ENCODE data around the gene DMTF1.

Gene DMTF1

GRCh38 chr7:87210506-87210905, 58.3 kb downstream of the DMTF1 start:
- no peaks in the 10 kb centered on the region for H3K36me3 ChIP-seq (ENCODE audit: insufficient read depth, low read length)

GRCh38 chr7:87212498-87212897, 60.2 kb downstream of the DMTF1 start:
- Histone ChIP-seq H3K36me3 (ENCODE audit: insufficient read depth, low read length) (peaks cover 4% of the 10 kb centered on the region), H3K4me3 (ENCODE audit: low read length) (no peak overlapping the region), H3K9me3 (ENCODE audit: low read length) (no peaks in the 10 kb centered on the region), H3K4me1 (ENCODE audit: insufficient read depth, low read length) (peaks cover 18% of the 10 kb centered on the region), H2AFZ (ENCODE audit: low read depth, low read length) (no peak overlapping the region), H3K27me3 (ENCODE audit: insufficient read depth, low read length) (no peaks in the 10 kb centered on the region)

More at GRCh38 chr7:87210506-87210905, 58.3 kb downstream of the DMTF1 start:
- peaks cover 18% of the 10 kb centered on the region for H3K4me1 ChIP-seq (ENCODE audit: insufficient read depth, low read length)
- H3K27me3 ChIP-seq (ENCODE audit: insufficient read depth, low read length): no peaks in the 10 kb centered on the region
- H2AFZ ChIP-seq (ENCODE audit: low read depth, low read length): no peak overlapping the region
- H3K4me3 ChIP-seq (ENCODE audit: low read length): no peak overlapping the region
- H3K9me3 ChIP-seq (ENCODE audit: low read length): peaks cover 3% of the 10 kb centered on the region

- Histone ChIP-seq H2AFZ (ENCODE audit: low read depth, low read length) (no peak overlapping the region), H3K27me3 (ENCODE audit: insufficient read depth, low read length) (no peaks in the 10 kb centered on the region), H3K9me3 (ENCODE audit: low read length) (no peaks in the 10 kb centered on the region), H3K36me3 (ENCODE audit: insufficient read depth, low read length) (peaks cover 4% of the 10 kb centered on the region), H3K4me1 (ENCODE audit: insufficient read depth, low read length) (peaks cover 18% of the 10 kb centered on the region), H3K4me3 (ENCODE audit: low read length) (no peak overlapping the region)
Observed at GRCh38 chr7:87213252-87213651, 61.0 kb downstream of the DMTF1 start.

- Histone ChIP-seq H3K27me3 (ENCODE audit: insufficient read depth, low read length) (no peaks in the 10 kb centered on the region), H3K36me3 (ENCODE audit: insufficient read depth, low read length) (peaks cover 4% of the 10 kb centered on the region), H2AFZ (ENCODE audit: low read depth, low read length) (no peak overlapping the region), H3K4me3 (ENCODE audit: low read length) (no peak overlapping the region), H3K9me3 (ENCODE audit: low read length) (no peaks in the 10 kb centered on the region), H3K4me1 (ENCODE audit: insufficient read depth, low read length) (peaks cover 22% of the 10 kb centered on the region)
Observed at GRCh38 chr7:87213811-87214210, 61.6 kb downstream of the DMTF1 start.

- H3K27me3 ChIP-seq (ENCODE audit: insufficient read depth, low read length): no peaks in the 10 kb centered on the region
- no peak overlapping the region for H3K4me3 ChIP-seq (ENCODE audit: low read length)
- H3K36me3 ChIP-seq (ENCODE audit: insufficient read depth, low read length): peaks cover 4% of the 10 kb centered on the region
- no peak overlapping the region for H2AFZ ChIP-seq (ENCODE audit: low read depth, low read length)
- no peaks in the 10 kb centered on the region for H3K9me3 ChIP-seq (ENCODE audit: low read length)
- peaks cover 29% of the 10 kb centered on the region for H3K4me1 ChIP-seq (ENCODE audit: insufficient read depth, low read length)
Observed at GRCh38 chr7:87215046-87215445, 62.8 kb downstream of the DMTF1 start.

- H3K9me3 ChIP-seq (ENCODE audit: low read length): no peaks in the 10 kb centered on the region
- H3K4me3 ChIP-seq (ENCODE audit: low read length): no peak overlapping the region
- H2AFZ ChIP-seq (ENCODE audit: low read depth, low read length): no peak overlapping the region
- no peaks in the 10 kb centered on the region for H3K27me3 ChIP-seq (ENCODE audit: insufficient read depth, low read length)
- peaks cover 19% of the 10 kb centered on the region for H3K4me1 ChIP-seq (ENCODE audit: insufficient read depth, low read length)
- peaks cover 4% of the 10 kb centered on the region for H3K36me3 ChIP-seq (ENCODE audit: insufficient read depth, low read length)
Observed at GRCh38 chr7:87216701-87217508, 64.7 kb downstream of the DMTF1 start.

GRCh38 chr7:87217983-87218653, 65.9 kb downstream of the DMTF1 start:
- H3K27me3 ChIP-seq (ENCODE audit: insufficient read depth, low read length): peaks cover 2% of the 10 kb centered on the region
- H3K4me3 ChIP-seq (ENCODE audit: low read length): no peak overlapping the region
- peaks cover 17% of the 10 kb centered on the region for H3K4me1 ChIP-seq (ENCODE audit: insufficient read depth, low read length)
- H3K9me3 ChIP-seq (ENCODE audit: low read length): no peaks in the 10 kb centered on the region
- peaks cover 4% of the 10 kb centered on the region for H3K36me3 ChIP-seq (ENCODE audit: insufficient read depth, low read length)
- no peak overlapping the region for H2AFZ ChIP-seq (ENCODE audit: low read depth, low read length)

- Histone ChIP-seq H3K4me3 (ENCODE audit: low read length) (peak overlapping the region; percentile 95), H3K4me1 (ENCODE audit: insufficient read depth, low read length) (peaks cover 17% of the 10 kb centered on the region), H3K27me3 (ENCODE audit: insufficient read depth, low read length) (peaks cover 4% of the 10 kb centered on the region), H3K36me3 (ENCODE audit: insufficient read depth, low read length) (peaks cover 4% of the 10 kb centered on the region), H2AFZ (ENCODE audit: low read depth, low read length) (peak overlapping the region; percentile 96), H3K9me3 (ENCODE audit: low read length) (no peaks in the 10 kb centered on the region)
Observed at GRCh38 chr7:87218796-87219544, 66.7 kb downstream of the DMTF1 start.

GRCh38 chr7:87219545-87220025, 67.3 kb downstream of the DMTF1 start, which contains the start of gene TMEM243:
Gene TMEM243 (minus strand): TSS chr7:87219732. CDS start chr7:87219503, 229 bp downstream.
- H3K27me3 ChIP-seq (ENCODE audit: insufficient read depth, low read length): peaks cover 4% of the 10 kb centered on the region
- H2AFZ ChIP-seq (ENCODE audit: low read depth, low read length): peak within 1 kb of the TSS; percentile 96
- peaks cover 4% of the 10 kb centered on the region for H3K36me3 ChIP-seq (ENCODE audit: insufficient read depth, low read length)
- no peaks in the 10 kb centered on the region for H3K9me3 ChIP-seq (ENCODE audit: low read length)
- peaks cover 17% of the 10 kb centered on the region for H3K4me1 ChIP-seq (ENCODE audit: insufficient read depth, low read length)
- H3K4me3 ChIP-seq (ENCODE audit: low read length): peak within 1 kb of the TSS; percentile 95

GRCh38 chr7:87220026-87220733, 67.9 kb downstream of the DMTF1 start:
- H2AFZ ChIP-seq (ENCODE audit: low read depth, low read length): peak overlapping the region; percentile 96
- peaks cover 17% of the 10 kb centered on the region for H3K4me1 ChIP-seq (ENCODE audit: insufficient read depth, low read length)
- H3K36me3 ChIP-seq (ENCODE audit: insufficient read depth, low read length): peaks cover 4% of the 10 kb centered on the region
- H3K4me3 ChIP-seq (ENCODE audit: low read length): peak overlapping the region; percentile 95
- H3K9me3 ChIP-seq (ENCODE audit: low read length): no peaks in the 10 kb centered on the region
- peaks cover 4% of the 10 kb centered on the region for H3K27me3 ChIP-seq (ENCODE audit: insufficient read depth, low read length)

- peaks cover 4% of the 10 kb centered on the region for H3K36me3 ChIP-seq (ENCODE audit: insufficient read depth, low read length)
- peaks cover 4% of the 10 kb centered on the region for H3K27me3 ChIP-seq (ENCODE audit: insufficient read depth, low read length)
- peak overlapping the region; percentile 96 for H2AFZ ChIP-seq (ENCODE audit: low read depth, low read length)
- no peaks in the 10 kb centered on the region for H3K9me3 ChIP-seq (ENCODE audit: low read length)
- H3K4me1 ChIP-seq (ENCODE audit: insufficient read depth, low read length): peaks cover 17% of the 10 kb centered on the region
- H3K4me3 ChIP-seq (ENCODE audit: low read length): peak overlapping the region; percentile 95
Observed at GRCh38 chr7:87220734-87221215, 68.5 kb downstream of the DMTF1 start.

GRCh38 chr7:87223666-87224065, 71.4 kb downstream of the DMTF1 start:
- Histone ChIP-seq H2AFZ (ENCODE audit: low read depth, low read length) (no peak overlapping the region), H3K27me3 (ENCODE audit: insufficient read depth, low read length) (peaks cover 8% of the 10 kb centered on the region)

More at GRCh38 chr7:87223666-87224065, 71.4 kb downstream of the DMTF1 start:
- H3K36me3 ChIP-seq (ENCODE audit: insufficient read depth, low read length): no peaks in the 10 kb centered on the region
- no peaks in the 10 kb centered on the region for H3K9me3 ChIP-seq (ENCODE audit: low read length)
- H3K4me3 ChIP-seq (ENCODE audit: low read length): no peak overlapping the region
- H3K4me1 ChIP-seq (ENCODE audit: insufficient read depth, low read length): peaks cover 15% of the 10 kb centered on the region

Measured in neuron (in vitro differentiated cells).